Gastroesophageal sphincter (tissue), 3 donors: ENCODE measurements around the gene PUSL1.

Experiments
- CTCF ChIP-seq, 4 experiments: fragments of 200-600 bp in 2 of 4; fragments of 450-650 bp in 2 of 4; sonication (generic) in 1 of 4; IDR thresholded peaks; one replicate each; pipeline ENCODE4 v1.5.1; 2017 to 2019; ENCODE audit warnings: antibody characterized with exemption in 4 of 4, mild to moderate bottlenecking in 2 of 4, moderate library complexity in 2 of 4
- EP300 ChIP-seq: sonication (generic); formaldehyde crosslinking; IDR thresholded peaks from one replicate; pipeline ENCODE4 v1.6.1; 2017; ENCODE audit warnings: antibody characterized with exemption, mild to moderate bottlenecking
- POLR2A ChIP-seq, 2 donors: fragments of 450-650 bp; IDR thresholded peaks; one replicate each; pipeline ENCODE4 v1.6.1; 2017; ENCODE audit warnings: antibody characterized with exemption in 2 of 2, mild to moderate bottlenecking in 2 of 2, moderate library complexity in 1 of 2
- POLR2AphosphoS5 ChIP-seq: sonication (generic); formaldehyde crosslinking; IDR thresholded peaks from one replicate; pipeline ENCODE4 v1.6.1; 2017; ENCODE audit warnings: antibody characterized with exemption

GRCh38 chr1:1284221-1285101, 23.9 kb upstream of the PUSL1 start:
- TF ChIP-seq POLR2A (IDR thresholded peaks at IDR 0.05): no peak
- TF ChIP-seq CTCF (IDR thresholded peaks at IDR 0.05): no peak
- TF ChIP-seq EP300: no peak
- no peak for TF ChIP-seq POLR2AphosphoS5
